K562 (cell line): ENCODE measurements around the gene SLC30A7. TPM values are rescaled to one million over a fixed set of nuclear protein-coding genes. Genes with fewer than 3 reads are reported as not detected.

Source experiments
- ADNP ChIP-seq: fragments of 200-800 bp; sonication (Bioruptor generic); IDR thresholded peaks from 2 replicates; pipeline ENCODE4 v1.6.1; 2016; ENCODE audit warnings: missing genetic modification characterization, missing compliant biosample characterization
- ASH1L ChIP-seq: fragments of 450-650 bp; IDR thresholded peaks from 2 replicates; pipeline ENCODE4 v1.6.1; 2018; ENCODE audit warnings: borderline replicate concordance, mild to moderate bottlenecking, low read depth; ENCODE audit not compliant: partially characterized antibody
- COPS2 ChIP-seq: fragments of 450-650 bp; conservative IDR thresholded peaks from 2 replicates; pipeline ENCODE4 v1.6.1; 2016; ENCODE audit warnings: mild to moderate bottlenecking, moderate library complexity
- CREB5 ChIP-seq: fragments of 250-450 bp; sonication (Bioruptor Pico); IDR thresholded peaks from 2 replicates; pipeline ENCODE4 v1.5.0; 2020; ENCODE audit warnings: mild to moderate bottlenecking
- E2F3 ChIP-seq: fragments of 250-450 bp; sonication (Bioruptor Pico); IDR thresholded peaks from 2 replicates; pipeline ENCODE4 v1.4.0; 2020; ENCODE audit warnings: mild to moderate bottlenecking
- ELF4 ChIP-seq: fragments of 450-650 bp; formaldehyde crosslinking; IDR thresholded peaks from 2 replicates; pipeline ENCODE4 v1.4.0; 2022; ENCODE audit warnings: missing genetic modification characterization
- ETV6 ChIP-seq, 3 experiments: fragments of 150-350 bp in 1 of 3; sonication (generic) in 1 of 3; formaldehyde crosslinking in 1 of 3; IDR thresholded peaks; 2 replicates each; pipeline versions ENCODE4 v1.6.1 to v1.8.0; 2014 to 2022; ENCODE audit warnings: borderline replicate concordance in 2 of 3, low read depth in 2 of 3, antibody characterized with exemption in 1 of 3, low read length in 1 of 3, mild to moderate bottlenecking in 1 of 3, missing genetic modification reagents in 1 of 3
- FOXO4 ChIP-seq: fragments of 450-650 bp; formaldehyde crosslinking; IDR thresholded peaks from 2 replicates; pipeline ENCODE4 v1.4.0; 2020; ENCODE audit warnings: mild to moderate bottlenecking, moderate library complexity
- GABPB1 ChIP-seq: sonication (generic); formaldehyde crosslinking; IDR thresholded peaks from 2 replicates; pipeline ENCODE4 v1.8.0; 2022; ENCODE audit warnings: mild to moderate bottlenecking, missing genetic modification reagents
- GTF2B ChIP-seq: IDR thresholded peaks from 2 replicates; pipeline ENCODE4 v1.6.1; 2011; ENCODE audit not compliant: insufficient read length; ENCODE audit errors: extremely low read depth
- LARP7 ChIP-seq: fragments of 450-650 bp; IDR thresholded peaks from 2 replicates; pipeline ENCODE4 v1.6.1; 2016
- NR2F6 ChIP-seq: fragments of 450-650 bp; formaldehyde crosslinking; IDR thresholded peaks from 2 replicates; pipeline ENCODE4 v1.4.0; 2020; ENCODE audit warnings: mild to moderate bottlenecking
- NUFIP1 ChIP-seq: fragments of 450-650 bp; IDR thresholded peaks from 2 replicates; pipeline ENCODE4 v1.6.1; 2018; ENCODE audit not compliant: partially characterized antibody
- PHF8 ChIP-seq: fragments of 200-600 bp; sonication (generic); IDR thresholded peaks from 2 replicates; pipeline ENCODE4 v1.6.1; 2012; ENCODE audit warnings: mixed run types, mild to moderate bottlenecking, inconsistent platforms, low read length, moderate library complexity, borderline replicate concordance
- PKNOX1 ChIP-seq: fragments of 450-650 bp; IDR thresholded peaks from 2 replicates; pipeline ENCODE4 v1.6.1; 2016
- POLR2AphosphoS2 ChIP-seq: IDR thresholded peaks from 2 replicates; pipeline ENCODE4 v1.6.1; 2012; ENCODE audit warnings: low read length, improper control_type of control experiment
- RBFOX2 ChIP-seq: fragments of 200-400 bp; formaldehyde crosslinking; IDR thresholded peaks from 2 replicates; pipeline ENCODE4 v1.6.1; 2017; ENCODE audit warnings: low read depth, mild to moderate bottlenecking, low read length, moderate library complexity
- RFX7 ChIP-seq: fragments of 250-450 bp; sonication (Bioruptor Pico); IDR thresholded peaks from 2 replicates; pipeline ENCODE4 v1.5.1; 2021; ENCODE audit warnings: mild to moderate bottlenecking
- RNF2 ChIP-seq: sonication (generic); IDR thresholded peaks from 2 replicates; pipeline ENCODE4 v1.6.1; 2016
- SAP30 ChIP-seq: fragments of 200-600 bp; sonication (generic); IDR thresholded peaks from 2 replicates; pipeline ENCODE4 v1.6.1; 2012; ENCODE audit warnings: borderline replicate concordance, low read depth, mild to moderate bottlenecking, moderate library complexity, low read length, control low read depth, inconsistent platforms; ENCODE audit not compliant: insufficient read depth, poor library complexity, severe bottlenecking
- SRF ChIP-seq, 2 experiments: fragments of 250-450, 450-650 bp in 1 of 2; sonication (Bioruptor Pico) in 1 of 2; sonication (generic) in 1 of 2; formaldehyde crosslinking; IDR thresholded peaks; 2 replicates each; pipeline versions ENCODE4 v1.5.0 to v1.5.1; 2020 to 2022; ENCODE audit warnings: mild to moderate bottlenecking in 1 of 2, missing genetic modification reagents in 1 of 2
- TCF7 ChIP-seq: sonication (generic); IDR thresholded peaks from 2 replicates; pipeline ENCODE4 v1.6.1; 2016; ENCODE audit warnings: antibody characterized with exemption, borderline replicate concordance
- TRIM28 ChIP-seq: fragments of 450-650 bp; IDR thresholded peaks from 2 replicates; pipeline ENCODE4 v1.6.1; 2017
- ZFPM2 ChIP-seq: fragments of 250-450 bp; sonication (Bioruptor Pico); IDR thresholded peaks from 2 replicates; pipeline ENCODE4 v1.5.1; 2022; ENCODE audit warnings: mild to moderate bottlenecking
- ZNF232 ChIP-seq: sonication (generic); formaldehyde crosslinking; IDR thresholded peaks from 2 replicates; pipeline ENCODE4 v1.8.0; 2022; ENCODE audit warnings: mild to moderate bottlenecking, missing genetic modification reagents
- ZNF24 ChIP-seq: fragments of 450-650 bp; IDR thresholded peaks from 2 replicates; pipeline ENCODE4 v1.6.1; 2016
- ZNF282 ChIP-seq: sonication (generic); formaldehyde crosslinking; IDR thresholded peaks from 2 replicates; pipeline ENCODE4 v1.8.1; 2023; ENCODE audit warnings: missing genetic modification reagents
- ZNF436 ChIP-seq: fragments of 250-450, 450-650 bp; sonication (Bioruptor Pico); formaldehyde crosslinking; IDR thresholded peaks from 2 replicates; pipeline ENCODE4 v1.7.0; 2020; ENCODE audit warnings: mild to moderate bottlenecking
- ZSCAN29 ChIP-seq: fragments of 450-650 bp; IDR thresholded peaks from 2 replicates; pipeline ENCODE4 v1.6.1; 2017
- polyA plus RNA-seq, 8 experiments: library from polyadenylated mRNA; depleted of rRNA in 4 of 8; stranded (reverse) in 5 of 8; unstranded in 3 of 8; fragments of >200 nt; fragmentation: Nextera tagmentation in 2 of 8; fragmentation: Illumina TruSeq in 1 of 8; extraction: Ambion mirVana in 2 of 8; extraction: Trizol in 1 of 8; gene quantifications; 2 replicates each; pipeline versions ENCODE4 v1.2.1 to v1.2.3, GENCODE V29; 2011 to 2014; ENCODE audit warnings: inconsistent platforms in 1 of 8, missing spikeins in 1 of 8
- total RNA-seq, 7 experiments: library from RNA; depleted of rRNA in 6 of 7; stranded (reverse); fragments of >200 nt in 6 of 7; fragmentation: Illumina TruSeq in 2 of 7; extraction: Trizol in 2 of 7; gene quantifications; 2 replicates each; pipeline versions ENCODE4 v1.2.1 to v1.2.3, GENCODE V29; 2011 to 2021; ENCODE audit warnings: low replicate concordance in 1 of 7

The SLC30A7 gene
- total and polyA plus RNA-seq, 9 of the 15 experiments (the other 6 are each of a cell fraction or from before 2014, with no cell fraction given) = 3.5 to 17.1 (median 7.2) TPM

GRCh38 chr1:100896481-100896982 lies 642 bp downstream of the SLC30A7 start (continued):
- TF ChIP-seq PKNOX1 = peak; percentile 82
- no peak for TF ChIP-seq ASH1L
- TF ChIP-seq TRIM28 = no peak
- TF ChIP-seq ZNF232 (CRISPR knock-in tag) = no peak
- no peak for TF ChIP-seq ZSCAN29
- no peak for TF ChIP-seq GABPB1 (CRISPR knock-in tag)
- TF ChIP-seq LARP7 = no peak
- TF ChIP-seq TCF7 = no peak
- no peak for TF ChIP-seq ZNF436 (CRISPR knock-in tag)
- no peak for TF ChIP-seq E2F3 (CRISPR knock-in tag)
- no peak for TF ChIP-seq PHF8
- TF ChIP-seq GTF2B = no peak
- TF ChIP-seq FOXO4 (CRISPR knock-in tag) = no peak
- TF ChIP-seq ZNF24 = no peak
- no peak for TF ChIP-seq ZFPM2 (CRISPR knock-in tag)
- no peak for TF ChIP-seq RBFOX2
- TF ChIP-seq RFX7 (CRISPR knock-in tag) = no peak
- TF ChIP-seq CREB5 = no peak
- TF ChIP-seq SAP30 = no peak
- no peak for TF ChIP-seq POLR2AphosphoS2
- TF ChIP-seq SRF (CRISPR knock-in tag; IDR thresholded peaks at IDR 0.05) = no peak
- TF ChIP-seq ETV6 (IDR thresholded peaks at IDR 0.05; ENCODE audit: borderline replicate concordance in 1 of 2, low read depth in 2 of 2, low read length in 1 of 2) = no peak
- TF ChIP-seq ETV6 (CRISPR knock-in tag; IDR thresholded peaks at IDR 0.05; ENCODE audit: borderline replicate concordance) = no peak
- no peak for TF ChIP-seq ADNP (tag)
- no peak for TF ChIP-seq NR2F6 (CRISPR knock-in tag)
- TF ChIP-seq ZNF282 = no peak
- TF ChIP-seq RNF2 = no peak
- no peak for TF ChIP-seq NUFIP1
- TF ChIP-seq ELF4 (CRISPR knock-in tag) = no peak
- TF ChIP-seq COPS2 = no peak
